Measurements from ENCODE around the gene PRSS58.

PRSS58 gene

DNA sequence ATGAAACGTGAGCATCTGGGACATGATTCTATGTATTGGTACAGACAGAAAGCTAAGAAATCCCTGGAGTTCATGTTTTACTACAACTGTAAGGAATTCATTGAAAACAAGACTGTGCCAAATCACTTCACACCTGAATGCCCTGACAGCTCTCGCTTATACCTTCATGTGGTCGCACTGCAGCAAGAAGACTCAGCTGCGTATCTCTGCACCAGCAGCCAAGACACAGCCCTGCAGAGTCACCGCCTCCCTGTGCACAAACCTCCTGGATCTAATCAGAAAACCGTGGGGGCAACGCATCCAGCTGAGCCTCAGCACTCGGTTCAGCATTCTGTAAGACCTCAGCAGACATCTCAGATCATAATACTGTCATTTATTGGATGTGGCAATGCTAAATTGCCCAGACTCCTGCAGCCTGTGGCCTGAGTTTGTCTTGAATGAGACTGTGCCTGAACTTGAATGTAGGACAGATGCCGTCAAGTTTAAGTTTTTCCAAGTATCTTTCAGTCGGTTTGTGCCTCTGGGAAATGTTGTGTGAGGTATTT lies 41.5 kb upstream of the PRSS58 start:
- no peak for DNase-seq (ENCODE audit: low spot score)
- TF ChIP-seq, protein P1, sequence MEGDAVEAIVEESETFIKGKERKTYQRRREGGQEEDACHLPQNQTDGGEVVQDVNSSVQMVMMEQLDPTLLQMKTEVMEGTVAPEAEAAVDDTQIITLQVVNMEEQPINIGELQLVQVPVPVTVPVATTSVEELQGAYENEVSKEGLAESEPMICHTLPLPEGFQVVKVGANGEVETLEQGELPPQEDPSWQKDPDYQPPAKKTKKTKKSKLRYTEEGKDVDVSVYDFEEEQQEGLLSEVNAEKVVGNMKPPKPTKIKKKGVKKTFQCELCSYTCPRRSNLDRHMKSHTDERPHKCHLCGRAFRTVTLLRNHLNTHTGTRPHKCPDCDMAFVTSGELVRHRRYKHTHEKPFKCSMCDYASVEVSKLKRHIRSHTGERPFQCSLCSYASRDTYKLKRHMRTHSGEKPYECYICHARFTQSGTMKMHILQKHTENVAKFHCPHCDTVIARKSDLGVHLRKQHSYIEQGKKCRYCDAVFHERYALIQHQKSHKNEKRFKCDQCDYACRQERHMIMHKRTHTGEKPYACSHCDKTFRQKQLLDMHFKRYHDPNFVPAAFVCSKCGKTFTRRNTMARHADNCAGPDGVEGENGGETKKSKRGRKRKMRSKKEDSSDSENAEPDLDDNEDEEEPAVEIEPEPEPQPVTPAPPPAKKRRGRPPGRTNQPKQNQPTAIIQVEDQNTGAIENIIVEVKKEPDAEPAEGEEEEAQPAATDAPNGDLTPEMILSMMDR (IDR thresholded peaks at IDR 0.05; ENCODE audit: extremely low read depth, insufficient read depth, missing control alignments) = no peak
- in situ Hi-C loops (cut with MboI; ENCODE audit: low pct_unique_long_range_greater_than_20kb, low sequenced_read_pairs, unreplicated experiment) = no loop called here

DNA sequence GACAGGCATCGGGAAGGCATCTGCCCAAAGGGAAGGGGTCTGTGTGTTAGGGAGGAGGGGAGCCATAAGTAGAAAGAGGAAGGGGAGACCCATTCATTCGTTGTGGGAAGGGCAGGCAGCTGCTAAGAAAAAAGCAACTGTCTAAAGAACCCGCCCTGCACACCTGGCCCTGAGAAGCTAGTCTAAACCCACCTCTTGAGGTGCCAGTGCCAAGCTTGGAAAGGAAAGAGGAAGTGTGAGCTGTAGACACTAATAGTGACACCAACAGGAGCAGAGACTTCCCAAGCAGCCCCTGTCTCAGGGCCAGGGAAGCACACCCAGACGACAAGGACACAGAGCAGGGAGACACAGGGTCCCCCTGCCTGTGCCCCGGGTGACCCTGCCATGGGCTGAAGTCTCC lies 40.8 kb upstream of the PRSS58 start:
- TF ChIP-seq, protein P1 (IDR thresholded peaks at IDR 0.05; ENCODE audit: extremely low read depth, insufficient read depth, missing control alignments) = no peak
- no peak for DNase-seq (ENCODE audit: low spot score)
- in situ Hi-C loops (cut with MboI; ENCODE audit: low pct_unique_long_range_greater_than_20kb, low sequenced_read_pairs, unreplicated experiment) = no loop called here

DNA sequence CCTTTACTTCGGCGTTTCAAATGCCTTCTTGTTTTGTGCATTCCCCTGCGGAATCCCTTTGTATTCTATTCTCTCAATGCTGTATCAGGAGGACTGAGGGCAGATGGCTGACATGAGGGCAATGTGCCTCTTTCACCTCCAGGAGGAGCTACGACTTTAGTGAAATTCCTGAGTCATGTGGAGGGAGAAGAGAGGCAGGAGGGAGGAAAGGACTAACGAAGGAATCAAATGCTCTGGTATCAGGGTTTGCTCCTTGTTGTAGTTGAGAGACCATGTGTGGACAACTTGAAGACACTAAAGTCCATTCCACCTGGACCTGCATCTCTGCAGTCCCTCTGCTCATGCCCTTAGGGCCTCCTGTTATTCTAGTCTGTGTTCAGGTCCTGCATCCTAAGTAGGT lies 40.2 kb upstream of the PRSS58 start:
- no peak for DNase-seq (ENCODE audit: low spot score)
- in situ Hi-C loops (cut with MboI; ENCODE audit: low pct_unique_long_range_greater_than_20kb, low sequenced_read_pairs, unreplicated experiment) = no loop called here

DNA sequence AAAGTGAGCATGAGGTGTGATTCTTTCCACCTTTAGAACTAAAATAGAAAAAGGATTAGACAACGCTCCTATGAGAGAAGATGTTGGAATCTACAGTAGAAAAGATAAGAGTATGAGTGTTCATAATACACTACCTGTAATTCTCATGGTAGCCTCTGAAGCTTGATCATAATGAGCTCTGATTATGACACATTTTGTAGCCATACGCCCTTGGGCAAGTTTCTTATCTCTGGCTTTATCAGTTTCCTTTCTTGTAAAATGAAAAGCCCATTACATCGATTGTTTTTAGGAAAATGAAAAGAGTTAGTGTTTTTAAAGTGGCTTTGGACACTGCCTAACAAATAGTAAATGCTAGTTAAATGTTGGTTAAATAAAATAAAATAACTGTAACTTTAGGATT lies 22.4 kb upstream of the PRSS58 start:
- in situ Hi-C loops (cut with MboI; ENCODE audit: low pct_unique_long_range_greater_than_20kb, low sequenced_read_pairs, unreplicated experiment) = no loop called here
- DNase-seq (ENCODE audit: low spot score) = no peak
- TF ChIP-seq, protein P1 (IDR thresholded peaks at IDR 0.05; ENCODE audit: extremely low read depth, insufficient read depth, missing control alignments) = no peak

More for the DNA sequence above, 40.2 kb upstream of the PRSS58 start:
- TF ChIP-seq, protein P1 (IDR thresholded peaks at IDR 0.05; ENCODE audit: extremely low read depth, insufficient read depth, missing control alignments) = peak; percentile 17

DNA sequence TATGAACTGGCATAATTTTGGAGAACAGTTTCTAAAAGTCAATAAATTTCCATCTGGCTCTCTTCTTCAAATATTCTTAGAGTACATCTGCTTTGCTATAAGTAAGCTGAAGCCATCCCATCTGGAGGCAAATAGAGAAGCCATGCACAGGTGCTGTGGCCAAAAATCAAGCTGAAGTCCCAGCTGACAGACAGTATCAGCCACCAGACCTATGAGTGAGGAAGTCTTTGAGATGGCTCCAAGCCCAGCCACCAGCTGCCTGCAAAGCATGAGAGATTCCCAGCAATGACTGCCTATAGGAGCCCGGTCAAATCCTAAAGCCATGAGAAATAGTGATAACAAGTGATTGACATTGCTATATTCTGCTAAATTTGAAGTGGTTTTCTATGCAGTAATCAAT lies 21.7 kb upstream of the PRSS58 start:
- in situ Hi-C loops (cut with MboI; ENCODE audit: low pct_unique_long_range_greater_than_20kb, low sequenced_read_pairs, unreplicated experiment) = no loop called here
- TF ChIP-seq, protein P1 (IDR thresholded peaks at IDR 0.05; ENCODE audit: extremely low read depth, insufficient read depth, missing control alignments) = no peak

DNA sequence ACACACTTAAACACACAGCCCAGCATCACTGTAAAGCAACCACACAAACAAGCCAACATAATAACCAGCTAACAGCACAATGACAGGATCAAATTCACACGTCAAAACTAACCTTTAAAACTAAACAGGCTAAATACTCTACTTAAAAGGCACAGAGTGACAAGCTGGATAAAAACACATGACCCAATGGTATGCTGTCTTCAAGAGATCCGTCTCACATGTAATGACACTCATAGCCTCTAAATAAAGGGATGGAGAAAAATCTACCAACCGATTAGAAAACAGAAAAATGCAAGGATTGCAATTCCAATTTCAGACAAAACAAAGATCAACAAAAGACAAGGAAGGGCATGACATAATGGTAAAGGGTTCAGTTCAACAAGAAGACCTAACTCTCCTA lies 17.2 kb upstream of the PRSS58 start:
- TF ChIP-seq, protein P1 (IDR thresholded peaks at IDR 0.05; ENCODE audit: extremely low read depth, insufficient read depth, missing control alignments) = no peak
- DNase-seq (ENCODE audit: low spot score) = no peak
- in situ Hi-C loops (cut with MboI; ENCODE audit: low pct_unique_long_range_greater_than_20kb, low sequenced_read_pairs, unreplicated experiment) = no loop called here

More for the DNA sequence above, 21.7 kb upstream of the PRSS58 start:
- no peak for DNase-seq (ENCODE audit: low spot score)

DNA sequence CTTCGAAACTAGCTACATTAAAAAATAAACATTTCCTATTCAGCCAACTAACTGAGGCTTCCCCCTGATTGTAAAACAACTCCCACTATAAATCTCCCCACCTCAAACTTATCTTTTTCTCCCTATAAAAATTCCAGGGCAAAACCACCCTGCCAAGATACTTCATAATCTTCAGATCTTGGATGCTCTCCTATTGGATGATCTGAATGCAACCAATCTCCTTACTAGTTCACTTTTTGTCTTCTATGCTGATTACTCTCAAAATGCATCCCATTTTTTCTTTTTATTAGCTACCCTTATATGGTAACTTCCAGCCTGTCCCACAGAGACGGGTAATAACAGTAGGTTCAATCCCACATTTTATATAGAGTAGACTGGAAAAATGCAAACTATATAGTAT lies 15.0 kb upstream of the PRSS58 start:
- in situ Hi-C loops (cut with MboI; ENCODE audit: low pct_unique_long_range_greater_than_20kb, low sequenced_read_pairs, unreplicated experiment) = no loop called here

More for the DNA sequence above, 15.0 kb upstream of the PRSS58 start:
- TF ChIP-seq, protein P1 (IDR thresholded peaks at IDR 0.05; ENCODE audit: extremely low read depth, insufficient read depth, missing control alignments) = no peak
- DNase-seq (ENCODE audit: low spot score) = no peak

Data from GM13977 (cell line).